OCI-LY7 (cell line): ENCODE results near the gene ARHGAP6. TPM values are rescaled to one million over a fixed set of nuclear protein-coding genes. Genes with fewer than 3 reads are reported as not detected.

ENCODE experiments used
- BruUV-seq: library from RNA; stranded (reverse); fragments of 400-500 nt; replicated peaks from 2 replicates; lab custom pipeline; 2021; lab: Mats Ljungman, UMichigan
- CTCF ChIA-PET: fragments of 300-600 bp; sonication (Branson Sonifier 250); formaldehyde crosslinking; loops from one replicate; lab custom pipeline; 2022; ENCODE audit warnings: antibody characterized with exemption; ENCODE audit not compliant: unreplicated experiment; lab: Charles Lee
- POLR2A ChIA-PET: fragments of 300-600 bp; sonication (Branson Sonifier 250); formaldehyde crosslinking; loops from one replicate; lab custom pipeline; 2022; ENCODE audit warnings: antibody characterized with exemption; lab: Charles Lee
- DNase-seq: peaks from one replicate; pipeline ENCODE4 v3.0.0-alpha.2; 2015; ENCODE audit warnings: low spot score
- H2AFZ ChIP-seq: fragments of 200-600 bp; sonication (generic), shearing (Covaris generic); 2 replicates; pipeline ENCODE4 v1.6.1; 2014; ENCODE audit warnings: mild to moderate bottlenecking, antibody characterized with exemption, low read length, moderate library complexity
- H3K27ac ChIP-seq: fragments of 200-600 bp; sonication (generic); 2 replicates; pipeline ENCODE4 v1.5.1; 2014; ENCODE audit warnings: mixed run types, low read depth, mild to moderate bottlenecking, moderate library complexity, low read length, inconsistent platforms; ENCODE audit not compliant: poor library complexity, severe bottlenecking
- H3K36me3 ChIP-seq: fragments of 200-600 bp; sonication (generic); 2 replicates; pipeline ENCODE4 v1.6.1; 2014; ENCODE audit warnings: mild to moderate bottlenecking, antibody characterized with exemption, low read length, moderate library complexity, mixed read lengths; ENCODE audit not compliant: insufficient read depth
- H3K4me1 ChIP-seq: fragments of 200-600 bp; sonication (generic); 2 replicates; pipeline ENCODE4 v1.5.1; 2014; ENCODE audit warnings: mild to moderate bottlenecking, low read length; ENCODE audit not compliant: insufficient read depth, poor library complexity, severe bottlenecking
- H3K4me2 ChIP-seq: fragments of 200-600 bp; sonication (generic); 2 replicates; pipeline ENCODE4 v1.6.1; 2014; ENCODE audit warnings: mild to moderate bottlenecking, low read length
- H3K4me3 ChIP-seq: fragments of 200-600 bp; sonication (generic); 2 replicates; pipeline ENCODE4 v1.5.1; 2014; ENCODE audit warnings: mild to moderate bottlenecking, low read depth, low read length; ENCODE audit not compliant: poor library complexity, severe bottlenecking
- H3K79me2 ChIP-seq: fragments of 200-600 bp; sonication (generic); 2 replicates; pipeline ENCODE4 v1.6.1; 2016; ENCODE audit warnings: low read depth, mild to moderate bottlenecking, low read length, moderate library complexity, mixed read lengths; ENCODE audit not compliant: insufficient read depth
- H3K9me2 ChIP-seq: fragments of 200-600 bp; sonication (generic); 2 replicates; pipeline ENCODE4 v1.6.1; 2016; ENCODE audit warnings: mild to moderate bottlenecking, low read length, mixed read lengths; ENCODE audit not compliant: insufficient read depth
- H3K9me3 ChIP-seq: fragments of 200-600 bp; sonication (generic); 2 replicates; pipeline ENCODE4 v1.6.1; 2014; ENCODE audit warnings: mild to moderate bottlenecking, mixed run types, low read length, mixed read lengths
- H4K20me1 ChIP-seq: fragments of 200-600 bp; sonication (generic); 2 replicates; pipeline ENCODE4 v1.6.1; 2014; ENCODE audit warnings: mild to moderate bottlenecking, antibody characterized with exemption, low read length, moderate library complexity, mixed read lengths; ENCODE audit not compliant: insufficient read depth
- EZH2phosphoT487 ChIP-seq: fragments of 200-600 bp; sonication (generic); IDR thresholded peaks from 2 replicates; pipeline ENCODE4 v1.6.1; 2018; ENCODE audit warnings: low read depth, borderline replicate concordance, mild to moderate bottlenecking, mixed run types, antibody characterized with exemption, low read length, moderate library complexity, mixed read lengths
- intact Hi-C: fragments of 100-400 bp; cut with micrococcal nuclease; formaldehyde crosslinking; loops from one replicate; pipeline ENCODE4 v1.10.0; 2022; ENCODE audit not compliant: unreplicated experiment
- total RNA-seq, 2 experiments: library from RNA; depleted of rRNA in 1 of 2; stranded (reverse); fragments of >200 nt in 1 of 2; shearing (Covaris generic) in 1 of 2; gene quantifications; 2 replicates each; pipeline ENCODE4 v1.2.3, GENCODE V29; 2014 to 2022
- TF ChIP-seq, protein P1 (sequence below): fragments of 200-600 bp; sonication (generic); conservative IDR thresholded peaks from 2 replicates; pipeline ENCODE4 v1.5.1; 2014; ENCODE audit warnings: mild to moderate bottlenecking, antibody characterized with exemption, low read length, moderate library complexity, mixed read lengths

ARHGAP6 gene
- total RNA-seq, 2 experiments from 2014 or later, result not detected

DNA sequence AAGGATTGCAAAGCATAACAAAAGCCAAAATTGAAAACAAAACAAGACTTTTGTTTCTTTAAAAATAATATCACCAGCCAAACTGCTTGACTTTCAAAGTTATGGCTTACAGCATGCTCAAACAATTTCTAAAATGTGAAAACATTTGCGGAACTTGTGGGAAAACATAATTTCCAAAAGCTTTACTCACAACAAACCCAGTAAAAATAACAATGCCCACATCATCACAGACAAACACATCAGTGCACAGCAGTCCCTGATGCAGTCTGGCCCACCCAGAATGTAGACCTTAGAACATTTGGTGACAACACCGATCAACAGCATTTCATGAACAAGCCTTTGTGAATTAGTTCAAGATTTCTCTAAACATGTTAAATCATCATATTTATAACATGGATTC, 98.9 kb downstream of the ARHGAP6 start:
- H3K4me3 ChIP-seq, result no peak overlapping the region
- no peaks in the 10 kb centered on the region for H3K9me2 ChIP-seq
- ChIA-PET CTCF (no interaction called here), POLR2A (no interaction called here)
- TF ChIP-seq EZH2phosphoT487, result no peak
- TF ChIP-seq, protein P1, sequence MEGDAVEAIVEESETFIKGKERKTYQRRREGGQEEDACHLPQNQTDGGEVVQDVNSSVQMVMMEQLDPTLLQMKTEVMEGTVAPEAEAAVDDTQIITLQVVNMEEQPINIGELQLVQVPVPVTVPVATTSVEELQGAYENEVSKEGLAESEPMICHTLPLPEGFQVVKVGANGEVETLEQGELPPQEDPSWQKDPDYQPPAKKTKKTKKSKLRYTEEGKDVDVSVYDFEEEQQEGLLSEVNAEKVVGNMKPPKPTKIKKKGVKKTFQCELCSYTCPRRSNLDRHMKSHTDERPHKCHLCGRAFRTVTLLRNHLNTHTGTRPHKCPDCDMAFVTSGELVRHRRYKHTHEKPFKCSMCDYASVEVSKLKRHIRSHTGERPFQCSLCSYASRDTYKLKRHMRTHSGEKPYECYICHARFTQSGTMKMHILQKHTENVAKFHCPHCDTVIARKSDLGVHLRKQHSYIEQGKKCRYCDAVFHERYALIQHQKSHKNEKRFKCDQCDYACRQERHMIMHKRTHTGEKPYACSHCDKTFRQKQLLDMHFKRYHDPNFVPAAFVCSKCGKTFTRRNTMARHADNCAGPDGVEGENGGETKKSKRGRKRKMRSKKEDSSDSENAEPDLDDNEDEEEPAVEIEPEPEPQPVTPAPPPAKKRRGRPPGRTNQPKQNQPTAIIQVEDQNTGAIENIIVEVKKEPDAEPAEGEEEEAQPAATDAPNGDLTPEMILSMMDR, result no peak
- no peak overlapping the region for H3K27ac ChIP-seq
- H3K79me2 ChIP-seq, result no peaks in the 10 kb centered on the region
- H3K4me2 ChIP-seq, result no peak overlapping the region
- no TSS peak for BruUV-seq
- no peaks in the 10 kb centered on the region for H3K36me3 ChIP-seq
- H4K20me1 ChIP-seq, result no peaks in the 10 kb centered on the region
- H2AFZ ChIP-seq, result no peak overlapping the region
- no peaks in the 10 kb centered on the region for H3K4me1 ChIP-seq
- intact Hi-C loops, result no loop called here
- DNase-seq, result no peak
- H3K9me3 ChIP-seq, result no peaks in the 10 kb centered on the region

DNA sequence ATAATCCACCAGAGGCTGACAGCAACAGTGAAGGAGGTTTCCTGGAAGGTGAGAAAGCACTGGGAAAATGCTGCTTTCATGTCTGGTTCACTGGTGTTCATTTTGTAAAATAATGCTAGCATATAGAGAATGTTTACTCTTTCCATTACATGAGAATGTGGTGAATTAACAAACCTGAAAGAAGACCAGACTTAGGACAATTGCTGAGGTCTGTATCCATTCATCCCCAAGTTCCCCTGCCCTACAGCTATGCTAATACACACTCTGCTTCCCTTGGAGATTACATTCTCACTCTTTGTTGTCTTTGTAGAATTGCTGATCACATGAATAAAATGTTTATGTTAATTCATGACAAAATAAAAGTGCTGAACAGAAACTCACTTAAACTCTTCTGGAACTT, 99.5 kb downstream of the ARHGAP6 start:
- no peaks in the 10 kb centered on the region for H3K36me3 ChIP-seq
- TF ChIP-seq, protein P1, result no peak
- no peak for TF ChIP-seq EZH2phosphoT487
- H3K4me2 ChIP-seq, result no peak overlapping the region
- no peak overlapping the region for H3K27ac ChIP-seq
- ChIA-PET CTCF (no interaction called here), POLR2A (no interaction called here)
- no peaks in the 10 kb centered on the region for H4K20me1 ChIP-seq
- H3K4me3 ChIP-seq, result no peak overlapping the region
- DNase-seq, result no peak
- H2AFZ ChIP-seq, result no peak overlapping the region
- H3K4me1 ChIP-seq, result no peaks in the 10 kb centered on the region
- BruUV-seq, result no TSS peak
- intact Hi-C loops, result no loop called here
- H3K9me3 ChIP-seq, result no peaks in the 10 kb centered on the region
- no peaks in the 10 kb centered on the region for H3K9me2 ChIP-seq
- H3K79me2 ChIP-seq, result no peaks in the 10 kb centered on the region

DNA sequence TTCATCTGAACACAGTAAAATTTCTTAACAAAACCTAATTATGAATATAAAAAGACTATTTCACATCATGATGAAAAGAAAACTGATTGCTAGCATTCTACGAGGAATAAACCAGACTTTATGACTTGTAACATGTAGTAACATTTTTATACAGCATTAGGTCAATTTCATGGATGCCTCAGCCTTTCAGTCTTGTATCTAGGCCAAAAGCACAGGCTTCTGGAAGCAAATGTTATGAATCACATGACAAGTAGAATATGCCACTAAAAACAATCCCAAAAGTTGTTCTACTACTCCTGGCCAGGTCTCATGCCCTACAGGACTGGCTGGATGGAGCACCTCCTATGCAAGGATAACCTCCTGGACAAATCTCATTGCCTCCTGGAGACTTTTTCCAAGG, 101.2 kb downstream of the ARHGAP6 start:
- no peaks in the 10 kb centered on the region for H4K20me1 ChIP-seq
- no peak for DNase-seq
- H3K9me2 ChIP-seq, result no peaks in the 10 kb centered on the region
- POLR2A ChIA-PET, result no interaction called here
- H3K4me2 ChIP-seq, result no peak overlapping the region
- no peaks in the 10 kb centered on the region for H3K79me2 ChIP-seq
- CTCF ChIA-PET, result no interaction called here
- no peak overlapping the region for H2AFZ ChIP-seq
- TF ChIP-seq, protein P1, result no peak
- no peak for TF ChIP-seq EZH2phosphoT487
- H3K9me3 ChIP-seq, result no peaks in the 10 kb centered on the region
- no peaks in the 10 kb centered on the region for H3K4me1 ChIP-seq
- H3K27ac ChIP-seq, result no peak overlapping the region
- intact Hi-C loops, result no loop called here
- BruUV-seq, result no TSS peak
- no peaks in the 10 kb centered on the region for H3K36me3 ChIP-seq
- no peak overlapping the region for H3K4me3 ChIP-seq
